Measurements from ENCODE around the gene TTC28. TPM values are rescaled to one million over a fixed set of nuclear protein-coding genes. Genes with fewer than 3 reads are reported as not detected.

The TTC28 gene
- total RNA-seq, 2 donors from 2014 or later: 94.2 to 170 TPM

DNA sequence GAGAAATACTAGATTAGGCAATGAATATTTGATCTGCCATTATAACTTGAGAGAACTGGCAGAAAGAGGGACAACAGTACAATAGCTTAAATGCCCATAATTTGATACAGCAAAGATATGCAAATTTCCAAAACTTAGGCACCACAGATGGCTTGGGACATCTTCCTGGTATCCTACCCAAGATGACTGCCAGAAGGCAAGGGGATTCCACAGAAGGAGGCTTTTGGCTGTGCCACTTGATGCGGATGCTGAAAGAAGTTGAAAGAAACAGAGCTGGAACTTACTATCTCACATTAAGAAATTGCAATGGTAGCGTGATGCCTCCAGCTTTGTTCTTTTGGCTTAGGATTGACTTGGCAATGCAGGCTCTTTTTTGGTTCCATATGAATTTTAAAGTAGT, 216.7 kb downstream of the TTC28 start:
- Histone ChIP-seq H3K4me1 (ENCODE audit: control insufficient read depth in 1 of 2, low read depth in 2 of 2) (peaks cover 0 to 7% of the 10 kb centered on the region in 2 donors), H3K4me3 (no peak overlapping the region), H3K36me3 (no peaks in the 10 kb centered on the region), H3K27me3 (replicated peaks; ENCODE audit: insufficient read depth) (no peaks in the 10 kb centered on the region), H3K9me3 (no peaks in the 10 kb centered on the region), H3K27ac (no peak overlapping the region)
- TF ChIP-seq, protein P1, sequence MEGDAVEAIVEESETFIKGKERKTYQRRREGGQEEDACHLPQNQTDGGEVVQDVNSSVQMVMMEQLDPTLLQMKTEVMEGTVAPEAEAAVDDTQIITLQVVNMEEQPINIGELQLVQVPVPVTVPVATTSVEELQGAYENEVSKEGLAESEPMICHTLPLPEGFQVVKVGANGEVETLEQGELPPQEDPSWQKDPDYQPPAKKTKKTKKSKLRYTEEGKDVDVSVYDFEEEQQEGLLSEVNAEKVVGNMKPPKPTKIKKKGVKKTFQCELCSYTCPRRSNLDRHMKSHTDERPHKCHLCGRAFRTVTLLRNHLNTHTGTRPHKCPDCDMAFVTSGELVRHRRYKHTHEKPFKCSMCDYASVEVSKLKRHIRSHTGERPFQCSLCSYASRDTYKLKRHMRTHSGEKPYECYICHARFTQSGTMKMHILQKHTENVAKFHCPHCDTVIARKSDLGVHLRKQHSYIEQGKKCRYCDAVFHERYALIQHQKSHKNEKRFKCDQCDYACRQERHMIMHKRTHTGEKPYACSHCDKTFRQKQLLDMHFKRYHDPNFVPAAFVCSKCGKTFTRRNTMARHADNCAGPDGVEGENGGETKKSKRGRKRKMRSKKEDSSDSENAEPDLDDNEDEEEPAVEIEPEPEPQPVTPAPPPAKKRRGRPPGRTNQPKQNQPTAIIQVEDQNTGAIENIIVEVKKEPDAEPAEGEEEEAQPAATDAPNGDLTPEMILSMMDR (IDR thresholded peaks at IDR 0.05): no peak
- DNase-seq (ENCODE audit: low spot score) (no peak), ATAC-seq (ENCODE audit: insufficient number of reproducible peaks, low FRiP score, low read depth) (no peak)

DNA sequence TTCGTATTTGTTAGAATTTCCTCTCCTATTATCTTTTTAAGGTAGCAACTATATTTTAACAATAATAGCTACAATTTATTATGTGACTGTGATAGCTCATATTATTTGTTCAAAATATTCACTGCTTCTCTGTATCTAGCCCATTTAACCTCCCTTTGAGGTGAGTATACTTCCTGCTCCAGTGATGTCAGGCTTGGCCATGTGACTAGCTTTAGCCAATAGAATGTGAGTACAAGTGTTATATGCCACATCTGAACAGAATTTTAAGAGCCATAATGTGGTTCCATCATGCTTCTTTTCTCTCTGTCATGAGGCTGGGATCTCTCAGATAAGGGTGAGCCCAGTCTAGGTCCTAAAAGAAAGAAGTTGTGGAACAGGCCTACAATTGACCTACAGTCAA, 217.6 kb downstream of the TTC28 start:
- H3K4me3 ChIP-seq: no peak overlapping the region
- no peak overlapping the region for H3K27ac ChIP-seq
- H3K4me1 ChIP-seq (ENCODE audit: control insufficient read depth in 1 of 2, low read depth in 2 of 2): peaks cover 0 to 7% of the 10 kb centered on the region in 2 donors
- ATAC-seq (ENCODE audit: insufficient number of reproducible peaks, low FRiP score, low read depth): no peak
- TF ChIP-seq, protein P1 (IDR thresholded peaks at IDR 0.05): no peak
- no peaks in the 10 kb centered on the region for H3K9me3 ChIP-seq
- H3K27me3 ChIP-seq (replicated peaks; ENCODE audit: insufficient read depth): no peaks in the 10 kb centered on the region
- DNase-seq (ENCODE audit: low spot score): no peak
- no peaks in the 10 kb centered on the region for H3K36me3 ChIP-seq

DNA sequence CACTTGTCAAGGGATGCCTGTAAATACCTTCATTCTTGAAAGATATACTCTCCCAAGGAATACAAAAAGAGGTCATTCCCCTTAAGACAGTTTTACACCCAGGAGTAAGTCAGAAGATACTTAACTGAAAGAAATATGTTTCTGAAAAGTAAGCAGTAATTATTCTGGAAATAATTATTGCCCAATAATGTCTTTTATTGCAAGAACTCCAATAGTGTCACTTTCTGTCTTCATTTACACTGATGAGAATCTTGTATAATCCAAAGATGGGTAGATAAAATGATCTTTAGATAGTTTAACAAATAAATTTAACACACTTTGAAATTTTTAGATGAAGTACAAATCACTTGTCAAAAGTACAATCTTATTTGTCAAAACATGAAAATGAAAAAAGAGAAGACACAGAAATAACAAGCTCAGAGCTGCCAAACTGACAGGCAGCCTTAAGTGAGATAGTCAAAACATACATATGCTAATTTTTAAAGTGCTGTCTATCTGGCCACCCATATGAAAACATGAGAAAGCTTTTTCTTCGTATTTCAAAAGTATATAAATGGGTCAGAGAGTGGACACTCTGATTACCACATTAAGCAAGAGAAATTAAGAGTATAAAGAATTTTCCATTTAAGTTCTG, 225.1 kb downstream of the TTC28 start:
- no peak for ATAC-seq (ENCODE audit: insufficient number of reproducible peaks, low FRiP score, low read depth)
- Histone ChIP-seq H3K27me3 (replicated peaks; ENCODE audit: insufficient read depth) (no peaks in the 10 kb centered on the region), H3K36me3 (no peaks in the 10 kb centered on the region), H3K4me3 (no peak overlapping the region), H3K27ac (no peak overlapping the region), H3K9me3 (no peaks in the 10 kb centered on the region), H3K4me1 (ENCODE audit: control insufficient read depth in 1 of 2, low read depth in 2 of 2) (no peaks in the 10 kb centered on the region)
- no peak for DNase-seq (ENCODE audit: low spot score)
- TF ChIP-seq, protein P1 (IDR thresholded peaks at IDR 0.05): no peak

DNA sequence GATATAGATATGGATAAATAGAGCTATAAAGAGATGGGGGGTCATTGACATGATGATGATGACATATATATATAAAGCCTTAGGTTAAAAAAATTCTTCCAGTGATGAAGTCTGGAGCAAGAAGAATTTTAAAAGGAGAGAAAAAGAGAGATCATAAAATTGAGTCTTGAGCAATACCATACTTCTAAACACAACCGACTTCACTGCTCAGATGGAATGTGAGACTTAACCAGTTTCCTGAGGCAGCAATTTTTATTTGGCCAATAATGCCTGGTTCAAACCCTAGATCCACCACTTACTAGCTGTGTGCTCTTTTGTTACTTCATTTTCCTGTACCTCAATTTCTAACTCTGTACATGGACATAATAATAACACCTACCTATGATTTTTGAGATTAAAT, 229.5 kb downstream of the TTC28 start:
- DNase-seq (ENCODE audit: low spot score): no peak

DNA sequence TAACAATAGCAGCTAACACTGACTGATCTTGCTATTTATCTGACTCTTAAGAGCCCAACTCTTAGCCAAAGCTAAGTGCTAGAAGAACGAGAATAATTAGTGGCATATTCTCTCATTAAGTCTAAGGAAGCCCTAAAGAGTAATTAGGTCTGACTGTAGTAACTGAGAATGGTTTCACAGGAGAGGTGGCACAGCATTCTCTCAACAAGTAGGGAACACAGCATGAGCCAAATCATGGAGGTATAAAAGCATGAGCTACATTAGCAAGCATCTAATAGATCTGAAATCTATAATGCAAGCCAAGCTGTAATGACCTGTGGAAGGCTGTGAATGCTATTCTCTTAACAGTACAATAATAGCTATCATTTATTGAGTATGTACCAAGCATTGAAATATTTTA, 230.6 kb downstream of the TTC28 start:
- Histone ChIP-seq H3K27ac (no peak overlapping the region), H3K4me3 (no peak overlapping the region)
- DNase-seq (ENCODE audit: low spot score): no peak

More for the DNA sequence above, 229.5 kb downstream of the TTC28 start:
- ATAC-seq (ENCODE audit: insufficient number of reproducible peaks, low FRiP score, low read depth): no peak
- Histone ChIP-seq H3K4me3 (no peak overlapping the region), H3K27me3 (replicated peaks; ENCODE audit: insufficient read depth) (no peaks in the 10 kb centered on the region), H3K4me1 (ENCODE audit: control insufficient read depth in 1 of 2, low read depth in 2 of 2) (no peaks in the 10 kb centered on the region), H3K36me3 (no peaks in the 10 kb centered on the region), H3K27ac (no peak overlapping the region), H3K9me3 (no peaks in the 10 kb centered on the region)
- TF ChIP-seq, protein P1 (IDR thresholded peaks at IDR 0.05): no peak

More for the DNA sequence above, 230.6 kb downstream of the TTC28 start:
- no peaks in the 10 kb centered on the region for H3K36me3 ChIP-seq
- no peaks in the 10 kb centered on the region for H3K27me3 ChIP-seq (replicated peaks; ENCODE audit: insufficient read depth)
- ATAC-seq (ENCODE audit: insufficient number of reproducible peaks, low FRiP score, low read depth): no peak
- TF ChIP-seq, protein P1 (IDR thresholded peaks at IDR 0.05): no peak
- H3K4me1 ChIP-seq (ENCODE audit: control insufficient read depth in 1 of 2, low read depth in 2 of 2): peaks cover 6 to 10% of the 10 kb centered on the region in 2 donors
- no peaks in the 10 kb centered on the region for H3K9me3 ChIP-seq

Data from thoracic aorta (tissue), 2 donors.